GM19467 (cell line): ENCODE results near the gene CHGA.

Experiments used
- ATAC-seq: cut with Tn5 transposase; IDR thresholded peaks from one replicate; pipeline ENCODE4 v1.9.1; 2021; ENCODE audit warnings: mild to moderate bottlenecking, moderate library complexity; ENCODE audit not compliant: unreplicated experiment

Gene CHGA

GRCh38 chr14:92929689-92930608 is 7.0 kb downstream of the CHGA start:
- ATAC-seq = no peak

GRCh38 chr14:92930737-92931602 is 8.0 kb downstream of the CHGA start:
- ATAC-seq = no peak

GRCh38 chr14:92931681-92932447 is 8.9 kb downstream of the CHGA start:
- ATAC-seq = no peak

GRCh38 chr14:92932448-92933395 is 9.8 kb downstream of the CHGA start:
- no peak for ATAC-seq

- ATAC-seq = no peak
Measured at GRCh38 chr14:92933481-92933880, 10.5 kb downstream of the CHGA start.

- ATAC-seq = no peak
Measured at GRCh38 chr14:92934196-92935085, 11.5 kb downstream of the CHGA start.

GRCh38 chr14:92935446-92935845 is 12.5 kb downstream of the CHGA start:
- ATAC-seq = no peak

GRCh38 chr14:92936085-92936484 is 13.1 kb downstream of the CHGA start:
- ATAC-seq = no peak

GRCh38 chr14:92937051-92937937 is 14.3 kb downstream of the CHGA start:
- no peak for ATAC-seq

- no peak for ATAC-seq
Measured at GRCh38 chr14:92938235-92938875, 15.4 kb downstream of the CHGA start.

- no peak for ATAC-seq
Measured at GRCh38 chr14:92938890-92939671, 16.1 kb downstream of the CHGA start.

- no peak for ATAC-seq
Measured at GRCh38 chr14:92939699-92940098, 16.7 kb downstream of the CHGA start.

- ATAC-seq = no peak
Measured at GRCh38 chr14:92940543-92940942, 17.6 kb downstream of the CHGA start.

- no peak for ATAC-seq
Measured at GRCh38 chr14:92941531-92941930, 18.6 kb downstream of the CHGA start.

- no peak for ATAC-seq
Measured at GRCh38 chr14:92942136-92942535, 19.2 kb downstream of the CHGA start.

- no peak for ATAC-seq
Measured at GRCh38 chr14:92942576-92942975, 19.6 kb downstream of the CHGA start.
